HFF-Myc (cell line): Measurements from ENCODE around the gene MTOR.
"Not testable (repeated sequence)": the region's sequence is repeated elsewhere in the genome, so short reads cannot be mapped to it uniquely, and the experiment has no call there.

Experiments
- DNase-seq: peaks from one replicate; pipeline ENCODE4 v3.0.0-alpha.2; 2011; ENCODE audit warnings: low read depth; ENCODE audit errors: extremely low read depth
- H3K4me3 ChIP-seq: replicated peaks from 2 replicates; pipeline ENCODE4 v1.5.1; 2011; ENCODE audit warnings: low read depth, mild to moderate bottlenecking, control low read depth, low read length
- CTCF ChIP-seq: IDR thresholded peaks from 2 replicates; pipeline ENCODE4 v1.5.1; 2012; ENCODE audit warnings: mild to moderate bottlenecking, low read depth, low read length, control low read depth; ENCODE audit errors: missing control alignments

The MTOR gene

GRCh38 chr1:11299225-11299574, 36.8 kb upstream of the MTOR start:
- H3K4me3 ChIP-seq, result no peak overlapping the region
- no peak for DNase-seq
- no peak for TF ChIP-seq CTCF

GRCh38 chr1:11298390-11299224, 36.3 kb upstream of the MTOR start:
- no peak overlapping the region for H3K4me3 ChIP-seq
- no peak for DNase-seq
- no peak for TF ChIP-seq CTCF

GRCh38 chr1:11297774-11298173, 35.4 kb upstream of the MTOR start:
- H3K4me3 ChIP-seq, DNase-seq: not testable (repeated sequence)

- no peak overlapping the region for H3K4me3 ChIP-seq
- TF ChIP-seq CTCF, result no peak
- DNase-seq, result no peak
Measured at GRCh38 chr1:11295905-11296304, 33.6 kb upstream of the MTOR start.

- no peak for DNase-seq
- no peak for TF ChIP-seq CTCF
Measured at GRCh38 chr1:11294951-11295350, 32.6 kb upstream of the MTOR start.

GRCh38 chr1:11293856-11294255, 31.5 kb upstream of the MTOR start:
- no peak for TF ChIP-seq CTCF
- no peak for DNase-seq
- H3K4me3 ChIP-seq, result no peak overlapping the region

More at GRCh38 chr1:11294951-11295350, 32.6 kb upstream of the MTOR start:
- H3K4me3 ChIP-seq, result no peak overlapping the region

- H3K4me3 ChIP-seq, result no peak overlapping the region
- no peak for DNase-seq
- no peak for TF ChIP-seq CTCF
Measured at GRCh38 chr1:11291049-11291448, 28.7 kb upstream of the MTOR start.
